HG02973 (cell line): ENCODE results near the gene PFN1.
"Not testable (repeated sequence)": the region's sequence is repeated elsewhere in the genome, so short reads cannot be mapped to it uniquely, and the experiment has no call there.

Experiments used
- ATAC-seq: cut with Tn5 transposase; IDR thresholded peaks from one replicate; pipeline ENCODE4 v1.9.1; 2021; ENCODE audit warnings: moderate library complexity; ENCODE audit not compliant: unreplicated experiment

Gene PFN1

DNA sequence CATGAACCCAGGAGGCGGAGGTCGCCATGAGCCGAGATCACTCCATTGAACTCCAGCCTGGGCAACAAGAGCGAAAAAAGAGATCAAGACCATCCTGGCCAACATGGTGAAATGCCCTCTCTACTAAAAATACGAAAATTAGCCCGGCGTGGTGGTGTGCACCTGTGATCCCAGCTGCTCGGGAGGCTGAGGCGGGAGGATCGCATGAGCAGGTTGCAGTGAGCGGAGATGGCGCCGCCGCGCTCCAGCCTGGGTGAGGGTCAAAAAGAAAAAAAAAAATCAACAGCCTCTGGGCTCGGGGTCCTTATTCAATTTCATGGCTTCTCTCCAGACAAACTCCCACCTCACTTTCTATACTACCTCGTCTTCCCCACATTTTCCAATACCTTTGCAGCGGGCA lies 19.4 kb downstream of the PFN1 start:
- ATAC-seq, result no peak

DNA sequence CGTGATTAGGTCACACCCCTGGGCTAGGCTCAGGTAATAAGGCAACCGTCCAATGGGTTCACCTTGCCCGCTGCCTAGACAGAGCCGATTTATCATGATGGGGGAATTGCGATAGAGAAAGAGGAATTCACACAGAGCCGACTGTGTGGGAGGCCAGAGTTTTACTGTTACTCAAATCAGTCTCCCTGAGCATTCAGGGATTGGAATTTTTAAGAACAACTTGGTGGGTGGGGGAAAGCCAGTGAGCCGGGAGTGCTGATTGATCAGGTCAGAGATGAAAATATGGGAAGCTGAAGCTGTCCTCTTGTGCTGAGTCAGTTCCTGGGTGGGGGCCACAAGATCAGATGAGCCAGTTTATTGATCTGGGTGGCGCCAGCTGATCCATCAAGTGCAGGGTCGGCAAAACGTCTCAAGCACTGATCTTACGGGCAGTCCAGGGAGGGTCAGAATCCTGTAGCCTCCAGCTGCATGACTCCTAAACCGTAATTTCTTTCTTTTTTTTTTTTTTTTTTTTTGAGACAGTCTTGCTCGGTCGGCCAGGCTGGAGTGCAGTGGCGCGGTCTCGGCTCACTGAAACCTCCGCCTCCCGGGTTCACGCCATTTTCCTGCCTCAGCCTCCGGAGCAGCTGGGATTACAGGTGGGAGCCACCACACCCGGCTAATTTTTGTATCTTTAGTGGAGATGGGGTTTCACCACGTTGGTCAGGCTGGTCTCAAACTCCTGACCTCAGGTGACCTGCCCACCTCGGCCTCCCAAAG lies 21.6 kb downstream of the PFN1 start:
- ATAC-seq, result not testable (repeated sequence)

DNA sequence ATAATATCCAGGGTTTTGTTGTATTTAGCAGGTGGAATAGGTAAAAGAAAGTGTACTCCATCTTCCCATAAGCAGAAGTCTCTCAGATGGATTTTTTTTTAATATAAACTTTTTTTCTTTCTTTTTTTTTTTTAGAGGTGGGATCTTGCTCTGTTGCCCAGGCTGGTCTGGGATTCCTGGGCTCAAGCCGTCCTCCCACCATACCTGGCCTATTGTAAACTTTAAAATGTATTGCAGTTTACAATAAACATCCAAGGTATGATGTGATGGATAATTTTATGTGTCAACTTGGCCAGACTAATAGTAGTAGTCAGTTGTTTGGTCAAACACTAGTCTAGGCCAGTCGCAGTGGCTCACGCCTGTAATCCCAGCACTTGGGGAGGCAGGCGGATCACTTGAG lies 27.0 kb downstream of the PFN1 start:
- ATAC-seq, result no peak

DNA sequence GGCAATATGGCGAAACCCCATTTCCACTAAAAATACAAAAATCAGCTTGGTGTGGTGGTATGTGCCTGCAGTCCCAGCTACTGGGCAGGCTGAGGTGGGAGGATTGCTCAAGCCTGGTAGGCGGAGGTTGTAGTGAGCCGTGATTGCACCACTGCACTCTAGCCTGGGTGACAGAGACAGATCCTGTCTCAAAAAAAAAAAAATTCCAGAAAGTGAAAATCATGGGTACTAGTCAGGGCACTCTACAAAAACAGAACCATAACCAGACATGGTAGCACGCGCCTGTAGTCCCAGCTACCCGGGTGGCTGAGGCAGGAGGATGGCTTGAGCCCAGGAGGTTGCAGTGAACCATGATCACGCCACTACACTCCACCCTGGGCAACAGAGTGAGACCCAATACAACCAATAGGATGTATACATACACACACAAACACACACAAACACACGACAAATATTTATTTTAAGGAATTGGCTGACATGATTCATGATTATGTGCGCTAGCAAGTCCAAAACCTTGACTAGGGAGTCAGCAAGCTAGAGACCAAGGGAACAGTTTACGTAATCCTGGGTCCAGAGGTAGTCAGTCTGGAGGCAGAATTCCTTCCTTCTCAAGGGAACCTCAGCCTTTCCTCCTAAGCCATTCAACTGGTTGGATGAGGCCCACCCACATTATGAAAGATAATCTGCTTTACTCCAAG lies 27.8 kb downstream of the PFN1 start:
- ATAC-seq, result no peak

DNA sequence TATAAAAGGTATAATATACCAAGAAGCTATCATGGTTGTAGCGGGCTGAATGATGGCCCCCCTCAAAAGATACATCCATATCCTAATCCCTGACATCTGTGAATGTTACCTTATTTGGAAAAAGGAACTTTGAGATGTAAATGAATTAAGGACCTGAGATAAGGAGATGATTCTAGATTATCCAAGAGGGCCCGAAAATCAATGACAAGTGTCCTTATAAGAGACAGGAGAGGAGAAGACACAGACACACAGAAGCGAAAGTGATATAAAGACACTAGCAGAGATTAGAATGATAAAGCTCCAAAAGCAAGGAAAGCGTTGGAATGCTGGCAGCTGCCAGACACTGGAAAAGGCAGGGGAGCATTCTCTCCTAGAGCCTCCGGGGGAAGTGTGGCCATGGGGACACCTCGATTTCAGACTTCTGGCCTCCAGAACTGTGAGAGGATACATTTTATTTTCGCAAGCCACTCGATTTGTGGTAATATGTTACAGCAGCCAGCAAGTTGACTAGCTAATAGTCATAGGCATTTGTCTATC lies 28.8 kb downstream of the PFN1 start:
- ATAC-seq, result no peak

DNA sequence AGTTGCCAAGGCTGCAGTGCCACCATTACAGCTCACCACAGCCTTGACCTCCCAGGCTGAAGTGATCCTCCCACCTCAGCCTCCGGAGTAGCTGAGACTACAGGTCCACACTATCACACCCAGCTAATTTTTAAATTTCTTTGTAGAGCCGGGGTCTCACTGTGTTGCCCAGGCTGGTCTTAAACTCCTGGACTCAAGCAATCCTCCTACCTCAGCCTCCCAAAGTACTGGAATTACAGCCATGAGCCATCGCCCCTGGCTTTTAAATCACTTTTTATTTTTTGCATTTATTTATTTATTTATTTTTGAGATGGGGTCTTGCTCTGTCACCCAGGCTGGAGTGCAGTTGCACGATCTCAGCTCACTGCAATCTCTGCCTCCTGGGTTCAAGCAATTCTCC lies 33.8 kb downstream of the PFN1 start:
- ATAC-seq, result not testable (repeated sequence)

DNA sequence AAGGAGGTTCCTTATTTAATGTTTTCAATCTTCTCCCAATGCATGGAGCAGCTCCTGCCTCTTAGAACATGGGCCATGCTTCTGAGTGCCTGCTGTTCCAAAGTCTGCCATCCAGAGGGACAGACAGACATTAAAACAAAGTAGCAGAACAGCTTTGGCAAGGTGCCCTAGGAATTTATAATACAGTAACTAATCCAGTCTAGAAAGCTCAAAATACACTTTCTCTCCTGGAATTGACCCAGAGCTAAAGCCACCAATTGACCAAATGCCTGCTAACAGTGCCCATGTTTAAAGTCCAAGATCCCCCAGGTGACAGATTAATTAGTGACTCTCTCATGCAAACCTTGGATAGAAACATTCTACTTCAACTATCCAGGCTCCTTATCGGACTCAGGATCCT lies 34.3 kb downstream of the PFN1 start:
- ATAC-seq, result no peak

DNA sequence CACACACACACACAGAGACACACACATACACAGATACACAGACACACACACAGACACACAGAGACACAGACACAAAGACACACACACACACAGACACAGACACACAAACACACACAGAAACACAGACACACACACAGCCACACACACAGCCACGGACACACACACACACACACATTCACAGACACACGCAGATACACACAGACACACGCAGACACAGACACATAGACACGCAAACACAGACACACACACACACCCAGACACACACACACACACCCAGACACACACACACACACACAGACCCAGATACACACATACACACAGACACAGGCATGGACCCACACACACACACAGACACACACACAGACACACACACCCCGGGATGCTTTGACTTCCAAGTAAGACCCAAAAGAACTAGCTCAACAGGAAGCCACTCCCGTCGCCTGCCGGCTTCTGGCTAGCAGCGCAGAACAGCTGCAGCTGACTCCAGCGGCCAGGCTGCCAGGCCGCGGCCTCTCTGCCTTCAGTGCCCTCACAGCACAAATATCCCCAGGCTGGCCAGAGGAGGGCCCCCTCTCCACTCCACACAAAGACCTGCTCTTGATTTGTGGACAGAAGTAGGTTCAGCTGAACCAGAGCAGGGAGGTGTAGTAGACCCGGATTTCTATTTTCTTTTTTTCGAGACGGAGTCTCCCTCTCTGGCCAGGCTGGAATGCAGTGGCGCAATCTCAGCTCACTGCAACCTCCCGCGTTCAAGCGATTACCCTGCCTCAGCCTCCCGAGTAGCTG lies 39.4 kb downstream of the PFN1 start:
- ATAC-seq, result no peak

DNA sequence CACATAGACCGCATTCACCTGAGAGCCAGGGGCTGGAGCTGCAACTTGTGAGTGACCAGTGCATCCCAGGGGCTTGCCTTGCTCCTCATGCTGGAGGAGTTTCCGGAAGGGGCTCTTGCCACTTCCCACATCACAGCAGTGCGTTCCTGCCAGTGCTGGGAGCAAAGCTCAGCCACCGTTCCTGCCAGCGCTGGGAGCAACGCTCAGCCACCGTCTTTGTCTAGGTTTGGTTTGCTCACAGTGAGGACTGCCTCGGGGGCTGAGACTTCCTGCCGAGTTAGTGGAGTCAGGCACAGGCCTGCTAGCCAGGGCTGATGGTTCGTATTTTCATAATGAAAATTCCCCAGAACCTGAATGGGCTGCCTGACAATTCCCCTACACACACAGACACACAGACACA lies 40.0 kb downstream of the PFN1 start:
- ATAC-seq, result no peak

DNA sequence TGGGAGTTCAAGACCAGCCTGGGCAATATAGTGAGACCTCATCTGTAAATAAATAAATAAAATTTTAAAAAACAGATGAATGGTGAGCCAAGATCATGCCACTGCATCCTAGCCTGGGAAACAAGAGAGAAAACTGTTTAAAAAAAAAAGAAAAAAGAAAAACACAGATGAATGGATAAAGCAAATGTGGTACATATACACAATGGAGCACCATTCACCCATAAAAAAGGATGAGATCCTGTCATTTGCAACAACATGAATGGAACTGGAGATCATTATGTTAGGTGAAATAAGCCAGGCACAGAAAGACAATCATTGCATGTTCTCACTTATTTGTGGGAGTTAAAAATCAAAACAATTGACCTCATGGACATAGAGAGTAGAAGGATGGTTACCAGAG lies 41.7 kb downstream of the PFN1 start:
- not testable (repeated sequence) for ATAC-seq

DNA sequence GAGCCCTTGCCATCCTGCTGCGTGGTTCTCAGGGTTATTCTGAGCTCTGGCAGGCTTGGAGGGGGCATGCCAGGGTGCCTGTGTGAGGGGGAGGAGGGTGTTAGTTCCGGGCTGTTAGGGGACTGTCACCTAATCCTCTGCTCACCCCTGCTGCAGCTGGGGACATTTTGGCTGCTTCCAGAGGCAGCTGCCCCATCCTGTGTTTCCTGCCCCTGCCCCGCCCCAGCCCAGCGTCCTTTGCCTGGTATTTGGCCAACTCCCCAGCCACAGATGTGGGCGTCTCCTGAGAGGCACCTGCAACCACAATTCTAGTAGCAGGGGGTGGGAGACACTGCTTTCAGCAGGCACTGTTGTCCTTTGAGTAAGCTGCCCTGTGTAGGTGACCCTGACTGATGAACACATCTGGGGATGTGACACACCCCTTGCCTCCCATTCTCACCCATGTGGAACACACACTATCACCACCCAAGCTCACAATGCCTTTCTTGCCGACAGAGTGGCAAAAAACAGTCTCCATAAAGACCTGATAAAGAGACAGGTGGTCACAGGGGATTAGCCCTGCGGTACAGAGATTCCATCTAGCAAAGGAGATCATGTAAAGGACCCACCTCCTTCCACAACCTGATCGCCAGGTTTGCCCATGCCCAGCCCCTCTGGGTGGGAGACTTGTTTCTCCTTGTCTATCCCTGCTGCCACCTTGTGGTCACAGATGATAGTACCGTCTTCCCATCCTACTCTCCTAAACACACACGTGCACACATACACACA lies 45.1 kb downstream of the PFN1 start, which contains the start of gene CHRNE:
CHRNE (minus strand) TSS at position 48 of the 768 bp plus-strand sequence; CDS start at position 13, 35 bp downstream.
- no peak for ATAC-seq

DNA sequence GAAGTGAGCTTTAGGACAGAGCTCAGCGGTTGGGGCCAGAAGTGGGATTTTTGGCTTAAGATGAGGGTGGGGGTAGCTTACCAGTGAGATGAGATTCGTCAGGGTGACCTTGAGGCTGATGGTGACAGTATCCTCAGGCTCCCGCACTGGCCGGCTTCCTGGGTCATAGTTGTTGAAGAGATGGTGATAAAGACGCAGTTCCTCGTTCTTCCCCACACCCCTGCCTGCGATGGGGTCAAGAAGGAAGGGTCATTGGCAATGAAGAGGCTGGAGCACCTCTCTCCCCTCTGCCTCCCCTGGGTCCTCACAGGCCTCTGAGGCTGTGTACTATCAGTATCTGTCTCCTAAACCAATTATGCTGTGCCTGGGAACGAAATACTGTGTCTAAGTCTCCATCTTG lies 45.8 kb downstream of the PFN1 start:
- ATAC-seq, result no peak

DNA sequence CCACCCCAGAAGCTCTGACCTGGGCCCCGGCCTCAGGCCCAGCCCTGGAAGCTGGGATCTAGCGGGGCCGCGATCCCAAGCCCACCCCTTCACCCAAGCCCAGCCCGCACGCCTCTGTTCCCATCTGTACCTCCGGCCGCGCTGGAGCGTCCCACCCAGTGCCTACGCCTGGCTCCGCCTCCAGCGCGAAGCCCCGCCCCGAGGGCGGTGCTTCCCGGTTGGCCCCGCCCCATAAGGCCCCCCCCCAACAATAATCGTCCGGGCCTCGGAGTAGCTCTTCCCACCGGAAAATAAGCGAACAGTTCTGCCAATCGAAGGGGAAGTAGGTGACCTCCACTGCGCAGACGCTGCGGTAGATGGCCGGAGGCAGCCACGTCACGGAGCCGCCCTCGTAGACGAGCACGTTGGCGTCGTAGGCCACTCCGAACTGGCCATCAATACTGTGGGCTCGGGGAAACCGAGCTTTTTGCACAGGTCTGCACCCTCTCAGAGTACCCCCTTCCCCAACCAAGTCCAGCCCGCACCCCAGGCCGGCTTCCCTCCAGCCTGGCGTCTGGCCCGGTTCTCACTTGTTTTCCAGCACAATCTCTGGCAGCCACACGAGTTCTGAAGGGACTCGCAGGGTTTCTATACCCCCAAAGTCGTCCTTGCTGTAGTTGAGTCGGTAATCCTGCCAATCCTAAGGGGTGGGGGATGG lies 46.5 kb downstream of the PFN1 start:
- ATAC-seq, result no peak

DNA sequence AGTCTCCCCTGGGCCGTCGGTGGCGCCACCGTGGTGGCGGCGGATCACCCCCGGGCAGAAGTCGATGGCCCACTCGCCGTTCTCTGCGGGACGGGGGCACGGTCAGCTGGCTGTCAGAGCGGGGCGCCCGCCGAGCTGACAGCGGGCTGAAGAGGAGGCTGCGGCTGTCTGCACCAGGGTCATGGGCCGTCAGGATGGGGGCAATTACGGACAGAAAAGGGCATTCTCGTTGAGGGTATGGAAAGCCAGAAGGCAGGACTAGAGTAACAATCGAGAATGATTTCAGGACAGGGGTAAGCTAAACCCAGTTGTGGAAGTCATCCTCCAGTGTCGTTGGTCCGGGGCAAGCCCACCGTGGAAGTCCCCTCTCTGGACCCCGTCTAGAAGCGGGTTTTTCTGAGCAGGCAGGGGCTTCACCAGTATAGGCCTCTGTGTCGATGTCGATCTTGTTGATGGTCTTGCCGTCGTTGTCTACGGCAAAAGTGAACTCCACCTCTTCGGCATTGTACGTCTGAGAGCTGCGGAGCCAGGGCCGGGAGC lies 47.2 kb downstream of the PFN1 start:
- ATAC-seq, result no peak

DNA sequence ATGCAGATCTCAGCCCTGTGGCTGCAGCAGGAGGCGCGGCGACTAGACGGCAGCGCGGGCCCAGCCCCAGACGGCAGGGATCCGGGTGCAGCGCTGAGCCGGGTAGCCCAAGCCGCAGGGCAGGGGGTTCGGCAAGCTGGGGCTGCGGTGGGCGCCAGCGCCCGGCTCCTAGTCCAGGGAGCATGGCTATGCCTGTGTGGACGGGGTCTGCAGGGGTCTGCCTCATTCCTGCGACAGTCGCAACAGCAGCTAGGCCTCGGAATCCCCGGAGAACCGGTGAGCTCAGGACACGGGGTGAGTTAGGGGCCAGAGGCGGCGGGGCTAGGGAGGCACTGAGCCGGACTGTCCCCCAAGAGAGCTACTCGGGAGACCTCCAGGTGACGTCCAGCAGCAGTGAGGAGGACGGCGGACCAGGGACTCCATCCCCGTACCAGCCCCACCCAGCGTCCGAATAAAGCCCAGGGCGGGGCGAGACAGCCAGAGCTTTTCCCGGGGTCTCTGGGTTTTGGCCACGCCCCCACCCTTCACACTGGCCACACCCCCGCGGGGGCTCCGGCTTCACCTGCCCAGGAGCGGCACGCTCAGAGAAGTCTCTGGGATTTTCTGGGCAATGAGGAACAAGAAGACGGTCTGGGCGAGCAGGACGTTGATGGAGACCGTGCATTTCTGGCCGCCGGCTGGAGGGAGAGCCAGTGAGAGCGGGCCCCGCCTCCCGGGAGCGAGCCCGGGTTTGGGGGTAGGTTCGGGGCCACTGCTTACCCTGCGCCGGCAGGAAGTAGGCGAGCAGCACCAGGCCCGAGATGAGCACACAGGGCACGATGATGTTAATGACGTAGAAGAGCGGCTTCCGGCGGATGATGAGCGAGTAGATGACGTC lies 47.9 kb downstream of the PFN1 start:
- ATAC-seq, result no peak

DNA sequence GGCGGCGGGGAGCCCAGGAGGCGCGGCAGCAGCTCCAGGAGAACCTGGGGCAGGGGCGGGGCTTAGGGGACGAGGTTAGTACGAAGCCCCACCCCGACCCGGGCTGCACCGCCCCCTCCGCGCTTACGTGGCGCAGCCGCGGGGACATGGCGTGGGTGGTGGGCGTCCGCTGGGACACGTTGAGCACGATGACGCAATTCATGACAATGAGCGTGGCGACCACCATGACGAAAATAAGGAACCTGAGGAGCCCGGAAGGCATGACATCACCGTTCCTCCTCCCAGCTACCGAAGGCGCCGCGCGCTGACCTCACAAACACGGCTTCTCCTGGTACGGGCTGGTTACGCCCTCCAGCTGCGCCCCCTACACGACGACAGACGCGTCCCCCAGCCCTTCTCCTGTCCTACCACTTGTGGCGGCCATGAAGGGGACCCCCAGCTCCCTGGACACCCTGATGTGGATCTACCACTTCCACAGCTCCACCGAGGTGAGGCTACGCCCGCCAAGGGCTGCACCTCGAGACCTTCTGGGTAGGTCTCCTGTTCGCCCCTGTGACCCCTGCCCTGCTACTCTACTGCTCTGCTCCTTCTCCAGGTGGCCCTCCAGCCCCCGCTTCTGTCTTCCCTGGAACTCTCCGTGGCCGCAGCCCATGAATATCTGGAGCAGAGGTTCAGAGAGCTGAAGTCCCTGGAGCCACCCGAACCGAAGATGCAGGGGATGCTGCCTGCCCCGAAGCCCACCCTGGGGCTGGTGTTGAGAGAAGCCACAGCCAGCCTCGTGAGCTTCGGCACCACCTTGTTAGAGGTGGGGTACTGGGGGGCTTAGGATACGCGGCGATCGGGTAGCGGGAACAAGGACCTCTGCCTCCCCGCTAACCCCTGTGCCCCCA lies 48.7 kb downstream of the PFN1 start, which contains the start of gene C17orf107:
C17orf107 (plus strand) TSS at position 196 of the 890 bp plus-strand sequence; CDS start at position 423, 227 bp downstream.
- no peak for ATAC-seq

DNA sequence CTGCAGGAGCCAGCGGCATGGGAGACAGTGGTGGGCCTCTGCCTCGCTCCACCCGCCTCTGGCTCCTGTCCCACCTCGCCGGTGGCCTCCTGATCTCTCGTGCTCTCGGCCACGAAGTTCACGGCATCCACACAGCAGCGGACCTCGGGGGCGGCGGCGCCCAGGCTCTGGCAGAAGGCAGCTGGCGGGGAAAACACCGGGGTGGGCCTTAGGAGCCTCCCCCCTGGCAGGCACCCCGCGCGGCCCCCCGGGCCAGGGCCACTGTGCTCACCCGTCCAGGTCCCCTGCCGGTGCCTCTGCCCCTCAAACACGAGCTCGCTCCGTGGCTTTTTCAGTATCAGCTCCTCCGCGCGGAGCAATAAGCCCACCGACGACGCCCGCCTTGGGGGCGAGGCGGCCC lies 49.4 kb downstream of the PFN1 start:
- no peak for ATAC-seq

DNA sequence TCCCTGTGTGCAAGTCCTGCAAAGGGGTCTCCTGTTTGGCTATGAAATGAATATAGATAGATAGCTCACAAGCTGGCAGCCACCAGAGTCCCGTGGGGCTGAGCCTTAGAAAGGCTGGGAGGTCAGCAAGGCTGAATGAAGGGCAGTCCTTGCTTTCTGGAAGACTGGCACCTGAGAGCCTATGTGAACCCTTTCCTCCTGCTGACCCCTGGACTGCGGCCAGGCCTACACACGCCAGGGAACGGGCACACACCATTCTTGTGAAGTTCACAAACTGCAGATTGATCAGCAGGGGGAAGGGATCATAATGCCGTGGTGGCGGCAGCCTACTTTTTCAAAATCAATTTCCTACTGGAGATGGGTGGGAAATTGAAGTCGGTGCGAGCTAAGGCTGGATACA lies 50.0 kb downstream of the PFN1 start:
- no peak for ATAC-seq
